HFFc6 (cell line): ENCODE results near the gene ACSS2. TPM values are rescaled to one million over a fixed set of nuclear protein-coding genes. Genes with fewer than 3 reads are reported as not detected.
"Not testable (repeated sequence)": the region's sequence is repeated elsewhere in the genome, so short reads cannot be mapped to it uniquely, and the experiment has no call there.

Experiments
- DNase-seq: peaks from one replicate; pipeline ENCODE4 v3.0.0-alpha.2; 2018
- H3K27ac Mint-ChIP-seq: 2 replicates; pipeline ENCODE4 v1.8.0; 2020; ENCODE audit warnings: mild to moderate bottlenecking, mixed read lengths
- H3K27me3 Mint-ChIP-seq: 2 replicates; pipeline ENCODE4 v1.8.0; 2021; ENCODE audit warnings: mild to moderate bottlenecking, moderate library complexity, mixed read lengths; ENCODE audit not compliant: insufficient read depth
- H3K36me3 Mint-ChIP-seq: 2 replicates; pipeline ENCODE4 v1.8.0; 2021; ENCODE audit warnings: low read depth, mixed read lengths
- H3K4me1 Mint-ChIP-seq: 2 replicates; pipeline ENCODE4 v1.8.0; 2020; ENCODE audit warnings: low read depth, mixed read lengths
- H3K4me3 Mint-ChIP-seq: 2 replicates; pipeline ENCODE4 v1.8.0; 2020; ENCODE audit warnings: mild to moderate bottlenecking, moderate library complexity, mixed read lengths
- H3K9me3 Mint-ChIP-seq: 2 replicates; pipeline ENCODE4 v1.8.0; 2020; ENCODE audit warnings: mild to moderate bottlenecking, mixed read lengths
- total RNA-seq, 6 experiments: library from RNA; stranded (reverse); fragmentation: NEBNext Ultra II Directional; extraction: Animal tissue kit (Norgen Biotek cat#: 25700); gene quantifications; 2 replicates in 1 of 6; 3 replicates in 5 of 6; pipeline ENCODE4 v1.2.3, GENCODE V29; 2021
- TF ChIP-seq, protein P1 (sequence below): fragments of 200-600 bp; sonication (generic); IDR thresholded peaks from 2 replicates; pipeline ENCODE4 v1.5.0; 2021; ENCODE audit warnings: antibody characterized with exemption, mild to moderate bottlenecking

The ACSS2 gene
- total RNA-seq, 6 experiments from 2014 or later = 13.2 to 18.0 (median 15.5) TPM

DNA sequence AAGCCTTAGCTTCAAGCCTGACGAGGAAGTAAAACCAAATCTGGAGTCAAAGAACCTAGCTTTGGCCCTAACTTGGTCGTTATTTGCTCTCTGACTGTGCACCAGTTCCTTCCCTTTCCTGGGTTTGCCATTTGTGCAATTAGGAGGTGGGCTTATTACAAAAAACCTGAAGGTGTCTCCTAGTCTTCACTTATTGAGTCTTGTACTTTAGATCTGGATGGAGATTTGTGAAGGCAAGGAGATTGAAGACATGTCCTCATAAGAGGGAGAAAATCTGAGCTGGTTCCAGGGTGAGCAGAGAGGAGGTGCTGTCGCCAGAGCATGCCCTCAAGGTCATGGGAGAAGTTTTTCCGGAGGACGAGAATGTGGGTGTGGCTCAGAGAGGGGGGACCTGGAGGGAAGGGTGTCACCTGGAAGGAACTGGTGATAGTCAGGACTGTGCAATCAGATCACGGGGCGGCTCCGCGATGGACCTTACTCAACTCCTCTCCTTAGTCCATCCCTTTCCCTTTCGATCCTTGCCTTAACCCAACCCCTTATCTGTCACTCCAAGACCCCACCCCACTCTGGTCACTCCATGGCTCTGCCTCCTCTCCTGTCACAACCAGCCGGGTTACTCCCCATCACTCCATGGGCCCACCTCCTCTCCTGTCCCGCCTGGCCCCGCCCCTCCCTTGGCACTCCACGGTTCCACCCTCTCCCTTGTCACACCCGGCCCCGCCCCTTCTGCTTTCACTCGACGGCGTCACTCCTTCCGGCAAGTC, 588 bp upstream of the ACSS2 start:
- H3K27ac Mint-ChIP-seq = peak overlapping the region; percentile 22; the same call in 1 of the 2 replicates
- peaks cover 52% of the 10 kb centered on the region for H3K4me1 Mint-ChIP-seq
- H3K36me3 Mint-ChIP-seq = no peaks in the 10 kb centered on the region
- H3K4me3 Mint-ChIP-seq = peak overlapping the region; percentile 92
- no peaks in the 10 kb centered on the region; the same call in 1 of the 2 replicates for H3K27me3 Mint-ChIP-seq
- TF ChIP-seq, protein P1, sequence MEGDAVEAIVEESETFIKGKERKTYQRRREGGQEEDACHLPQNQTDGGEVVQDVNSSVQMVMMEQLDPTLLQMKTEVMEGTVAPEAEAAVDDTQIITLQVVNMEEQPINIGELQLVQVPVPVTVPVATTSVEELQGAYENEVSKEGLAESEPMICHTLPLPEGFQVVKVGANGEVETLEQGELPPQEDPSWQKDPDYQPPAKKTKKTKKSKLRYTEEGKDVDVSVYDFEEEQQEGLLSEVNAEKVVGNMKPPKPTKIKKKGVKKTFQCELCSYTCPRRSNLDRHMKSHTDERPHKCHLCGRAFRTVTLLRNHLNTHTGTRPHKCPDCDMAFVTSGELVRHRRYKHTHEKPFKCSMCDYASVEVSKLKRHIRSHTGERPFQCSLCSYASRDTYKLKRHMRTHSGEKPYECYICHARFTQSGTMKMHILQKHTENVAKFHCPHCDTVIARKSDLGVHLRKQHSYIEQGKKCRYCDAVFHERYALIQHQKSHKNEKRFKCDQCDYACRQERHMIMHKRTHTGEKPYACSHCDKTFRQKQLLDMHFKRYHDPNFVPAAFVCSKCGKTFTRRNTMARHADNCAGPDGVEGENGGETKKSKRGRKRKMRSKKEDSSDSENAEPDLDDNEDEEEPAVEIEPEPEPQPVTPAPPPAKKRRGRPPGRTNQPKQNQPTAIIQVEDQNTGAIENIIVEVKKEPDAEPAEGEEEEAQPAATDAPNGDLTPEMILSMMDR = peak; percentile 47; the same call in 1 of the 2 replicates
- DNase-seq = no peak
- H3K9me3 Mint-ChIP-seq = no peaks in the 10 kb centered on the region

DNA sequence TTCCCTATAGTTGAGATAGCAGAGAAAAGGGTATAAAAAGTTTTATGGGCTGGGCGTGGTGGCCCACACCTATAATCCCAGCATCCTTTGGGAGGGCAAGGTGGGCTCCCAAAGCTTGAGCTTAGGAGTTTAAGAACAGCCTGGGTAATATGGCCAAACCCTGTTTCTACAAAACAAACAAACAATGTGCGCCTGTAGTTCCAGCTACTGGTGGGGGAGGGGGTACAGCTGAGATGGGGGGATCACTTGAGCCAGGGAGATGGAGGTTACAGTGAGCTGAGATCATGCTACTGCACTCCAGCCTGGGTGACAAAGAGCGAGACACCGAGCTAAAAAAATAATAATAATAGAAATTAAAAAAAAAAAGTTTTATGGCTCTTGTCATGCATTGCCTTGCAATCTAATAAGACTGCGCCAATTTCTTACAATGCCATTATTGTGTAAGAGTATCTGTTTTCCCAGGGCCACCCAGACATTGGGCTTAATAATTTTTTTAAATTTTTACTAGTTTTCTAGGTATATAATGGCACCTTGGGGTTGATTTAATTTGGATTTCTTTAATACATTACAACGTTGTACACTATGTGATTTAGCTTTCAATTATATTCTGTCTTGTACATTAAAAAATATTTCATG, 3.9 kb downstream of the ACSS2 start:
- peaks cover 14% of the 10 kb centered on the region for H3K4me1 Mint-ChIP-seq
- TF ChIP-seq, protein P1 = no peak
- no peaks in the 10 kb centered on the region for H3K9me3 Mint-ChIP-seq
- no peaks in the 10 kb centered on the region for H3K36me3 Mint-ChIP-seq
- no peak for DNase-seq
- no peaks in the 10 kb centered on the region; the same call in 1 of the 2 replicates for H3K27me3 Mint-ChIP-seq
- no peak overlapping the region for H3K4me3 Mint-ChIP-seq
- H3K27ac Mint-ChIP-seq = no peak overlapping the region

DNA sequence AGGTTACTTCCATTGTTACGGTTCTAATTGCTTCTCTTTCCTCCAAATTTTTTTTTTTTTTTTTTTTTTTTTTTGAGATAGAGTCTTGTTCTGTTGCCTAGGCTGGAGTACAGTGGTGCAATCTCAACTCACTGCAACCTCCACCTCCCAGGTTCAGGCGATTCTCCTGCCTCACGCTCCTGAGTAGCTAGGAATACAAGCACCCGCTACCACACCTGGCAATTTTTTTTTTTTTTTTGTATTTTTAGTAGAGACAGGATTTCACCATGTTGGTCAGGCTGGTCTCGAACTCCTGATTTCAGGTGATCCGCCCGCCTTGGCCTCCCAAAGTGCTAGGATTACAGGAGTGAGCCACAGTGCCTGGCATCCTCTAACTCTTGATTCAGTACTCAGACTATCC, 4.6 kb downstream of the ACSS2 start:
- not testable (repeated sequence) for H3K9me3 Mint-ChIP-seq, H3K27ac Mint-ChIP-seq, DNase-seq, H3K27me3 Mint-ChIP-seq, H3K36me3 Mint-ChIP-seq, H3K4me1 Mint-ChIP-seq, H3K4me3 Mint-ChIP-seq

DNA sequence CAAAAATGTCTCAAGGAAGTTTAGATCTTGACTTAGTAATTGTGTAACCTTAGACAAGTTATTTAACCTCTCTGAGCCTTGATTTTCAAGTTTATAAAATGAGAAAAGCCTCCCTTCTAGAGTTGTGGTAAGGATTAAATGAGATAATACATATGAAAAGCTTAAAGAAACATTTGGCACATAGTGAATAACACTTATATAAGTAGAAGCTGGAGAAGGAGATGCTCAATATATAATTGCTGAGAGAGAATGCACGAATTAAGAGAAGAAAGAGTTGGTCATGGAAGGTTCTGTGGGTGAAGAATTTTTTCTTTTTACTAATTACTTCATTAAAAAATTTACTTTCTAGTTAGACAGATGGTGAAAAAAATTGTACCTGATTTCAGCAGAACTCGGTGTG, 5.3 kb downstream of the ACSS2 start:
- DNase-seq = no peak
- peaks cover 6% of the 10 kb centered on the region for H3K4me1 Mint-ChIP-seq
- no peak overlapping the region for H3K27ac Mint-ChIP-seq
- TF ChIP-seq, protein P1 = no peak
- H3K36me3 Mint-ChIP-seq = no peaks in the 10 kb centered on the region
- H3K9me3 Mint-ChIP-seq = no peaks in the 10 kb centered on the region
- no peaks in the 10 kb centered on the region for H3K27me3 Mint-ChIP-seq
- no peak overlapping the region for H3K4me3 Mint-ChIP-seq

DNA sequence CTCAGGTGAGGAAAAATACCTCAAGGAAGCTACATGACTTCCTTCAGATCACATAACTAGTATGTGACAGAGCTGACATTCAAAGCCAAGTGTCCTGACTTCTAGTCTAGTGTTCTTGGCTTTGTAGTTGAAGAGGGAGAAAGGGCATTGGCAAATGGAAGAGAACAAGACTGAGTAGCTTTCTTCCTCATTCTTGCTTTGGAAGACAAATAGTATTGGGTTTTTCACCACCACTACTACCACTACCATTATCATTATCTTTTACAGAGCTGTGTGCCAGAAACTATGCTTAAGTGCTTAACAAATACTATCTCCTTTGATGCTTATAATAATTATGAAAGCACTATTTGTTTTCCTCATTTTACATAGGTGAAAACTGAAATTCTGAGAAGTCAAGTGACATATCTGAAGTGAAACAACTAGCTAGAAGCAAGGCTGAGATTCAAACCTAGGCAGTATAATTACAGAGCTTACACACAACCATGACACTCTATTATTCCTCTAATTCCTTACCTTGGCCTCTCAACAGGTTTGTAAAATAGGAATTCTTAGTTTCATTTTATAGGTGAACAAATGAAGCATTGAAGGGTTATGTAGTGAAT, 6.8 kb downstream of the ACSS2 start:
- Mint-ChIP-seq H3K27me3 (no peaks in the 10 kb centered on the region), H3K36me3 (peaks cover 1% of the 10 kb centered on the region; the same call in 1 of the 2 replicates), H3K9me3 (no peaks in the 10 kb centered on the region), H3K4me3 (no peak overlapping the region), H3K27ac (no peak overlapping the region), H3K4me1 (no peaks in the 10 kb centered on the region)
- no peak for DNase-seq
- TF ChIP-seq, protein P1 = no peak

DNA sequence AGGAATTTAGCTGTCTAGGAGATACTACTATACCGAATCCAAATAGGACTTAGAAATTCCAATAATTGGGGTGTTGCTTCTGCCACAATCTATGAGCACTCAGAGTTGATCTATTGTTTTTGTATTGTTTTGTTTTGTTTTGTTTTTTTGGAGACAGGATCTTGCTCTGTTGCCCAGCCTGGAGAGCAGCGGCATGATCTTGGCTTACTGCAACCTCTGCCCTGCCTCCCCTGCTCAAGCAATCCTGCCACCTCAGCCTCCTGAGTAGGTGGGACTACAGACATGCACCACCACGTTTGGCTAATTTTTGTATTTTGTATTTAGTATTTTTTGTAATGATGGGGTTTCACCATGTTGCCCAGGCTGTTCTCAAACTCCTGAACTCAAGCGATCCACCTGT, 7.4 kb downstream of the ACSS2 start:
- DNase-seq = no peak
- TF ChIP-seq, protein P1 = no peak

More for the DNA sequence above, 7.4 kb downstream of the ACSS2 start:
- no peaks in the 10 kb centered on the region for H3K4me1 Mint-ChIP-seq
- peaks cover 7% of the 10 kb centered on the region for H3K36me3 Mint-ChIP-seq
- no peaks in the 10 kb centered on the region for H3K9me3 Mint-ChIP-seq
- H3K27ac Mint-ChIP-seq = no peak overlapping the region
- no peak overlapping the region for H3K4me3 Mint-ChIP-seq
- no peaks in the 10 kb centered on the region for H3K27me3 Mint-ChIP-seq
